GM12801 (cell line): ENCODE results near the gene FFAR4.

Experiments used
- TF ChIP-seq, protein P1 (sequence below): IDR thresholded peaks from one replicate; pipeline ENCODE4 v1.5.1; 2011; ENCODE audit warnings: control low read depth; ENCODE audit not compliant: insufficient read length; ENCODE audit errors: extremely low read depth

The FFAR4 gene

DNA sequence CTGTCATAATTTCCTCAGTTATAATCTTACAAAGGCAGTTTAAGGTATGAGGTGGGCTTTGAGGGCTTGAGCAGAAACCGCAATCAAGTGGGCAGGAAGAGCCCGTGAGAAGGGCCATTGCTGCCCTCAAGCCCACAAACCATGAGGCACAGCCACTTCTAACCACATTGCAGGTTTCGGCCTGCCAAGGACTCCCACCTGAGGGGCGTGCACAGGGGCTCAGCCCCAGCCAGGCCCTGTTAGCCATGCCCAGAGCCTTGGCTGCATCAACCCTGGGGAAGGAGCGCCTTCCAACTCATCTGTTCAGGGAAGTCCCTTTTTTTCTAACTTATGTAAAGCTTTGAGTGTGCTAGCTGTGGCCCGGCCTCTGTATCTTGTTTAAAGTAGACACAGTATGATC lies 5.9 kb upstream of the FFAR4 start:
- TF ChIP-seq, protein P1, sequence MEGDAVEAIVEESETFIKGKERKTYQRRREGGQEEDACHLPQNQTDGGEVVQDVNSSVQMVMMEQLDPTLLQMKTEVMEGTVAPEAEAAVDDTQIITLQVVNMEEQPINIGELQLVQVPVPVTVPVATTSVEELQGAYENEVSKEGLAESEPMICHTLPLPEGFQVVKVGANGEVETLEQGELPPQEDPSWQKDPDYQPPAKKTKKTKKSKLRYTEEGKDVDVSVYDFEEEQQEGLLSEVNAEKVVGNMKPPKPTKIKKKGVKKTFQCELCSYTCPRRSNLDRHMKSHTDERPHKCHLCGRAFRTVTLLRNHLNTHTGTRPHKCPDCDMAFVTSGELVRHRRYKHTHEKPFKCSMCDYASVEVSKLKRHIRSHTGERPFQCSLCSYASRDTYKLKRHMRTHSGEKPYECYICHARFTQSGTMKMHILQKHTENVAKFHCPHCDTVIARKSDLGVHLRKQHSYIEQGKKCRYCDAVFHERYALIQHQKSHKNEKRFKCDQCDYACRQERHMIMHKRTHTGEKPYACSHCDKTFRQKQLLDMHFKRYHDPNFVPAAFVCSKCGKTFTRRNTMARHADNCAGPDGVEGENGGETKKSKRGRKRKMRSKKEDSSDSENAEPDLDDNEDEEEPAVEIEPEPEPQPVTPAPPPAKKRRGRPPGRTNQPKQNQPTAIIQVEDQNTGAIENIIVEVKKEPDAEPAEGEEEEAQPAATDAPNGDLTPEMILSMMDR: no peak

DNA sequence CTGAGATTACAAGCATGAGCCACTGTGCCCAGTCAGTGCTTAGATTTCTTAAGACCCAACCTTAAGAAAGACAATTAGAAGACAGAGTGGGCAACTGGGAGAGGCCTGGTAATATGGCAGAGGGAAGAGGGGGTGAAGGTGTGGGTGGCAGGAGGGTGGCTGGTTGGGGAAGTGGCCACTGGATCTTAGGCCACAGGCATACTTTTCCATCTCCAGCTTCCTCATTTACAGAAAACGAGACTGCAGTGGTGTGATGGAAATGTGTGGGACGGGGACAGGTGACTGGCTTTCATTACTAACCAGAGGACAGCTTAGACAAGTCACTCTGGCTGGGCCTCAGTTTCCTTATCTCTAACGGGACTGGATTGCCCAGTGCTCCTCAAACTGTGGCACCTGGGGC lies 1.0 kb upstream of the FFAR4 start:
- TF ChIP-seq, protein P1: no peak

DNA sequence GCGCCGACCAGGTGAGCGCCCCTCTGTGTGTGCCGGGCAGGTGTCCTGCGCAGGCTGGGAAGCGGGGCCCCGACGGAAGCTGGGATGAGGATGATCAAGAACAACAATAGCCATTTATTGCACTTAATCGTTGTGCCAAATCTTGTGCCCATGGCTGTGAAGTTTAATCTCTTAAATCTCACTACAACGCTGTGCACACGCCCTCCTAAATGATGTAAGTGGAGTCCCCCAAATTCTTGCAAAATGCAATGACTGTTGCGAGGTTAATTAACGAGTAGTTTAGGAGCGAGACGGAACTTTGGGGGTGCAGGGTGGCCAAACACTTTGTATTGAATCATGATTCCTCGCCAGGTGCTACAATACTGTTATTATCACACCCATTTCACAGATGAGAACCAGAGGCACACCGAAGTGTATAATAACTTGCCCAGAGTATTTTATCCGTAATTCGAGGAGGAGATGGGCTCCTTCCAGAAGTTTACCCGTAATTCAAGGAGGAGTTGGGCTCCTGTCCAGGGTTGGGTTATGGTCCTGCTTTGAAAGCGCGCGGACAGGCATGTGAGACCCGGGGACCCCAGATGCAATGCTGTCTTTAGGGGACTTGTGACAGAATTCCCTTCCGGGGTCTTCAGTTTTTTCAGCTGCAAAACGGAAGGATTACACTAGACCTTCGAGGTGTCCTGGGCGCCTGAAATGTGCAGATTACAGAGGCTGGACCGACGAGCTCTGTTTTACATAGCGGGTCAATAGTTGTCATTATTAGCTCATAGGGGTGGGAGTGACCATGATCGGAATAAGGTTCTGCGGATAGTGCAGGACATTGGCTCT lies 1.0 kb downstream of the FFAR4 start:
- TF ChIP-seq, protein P1: no peak

DNA sequence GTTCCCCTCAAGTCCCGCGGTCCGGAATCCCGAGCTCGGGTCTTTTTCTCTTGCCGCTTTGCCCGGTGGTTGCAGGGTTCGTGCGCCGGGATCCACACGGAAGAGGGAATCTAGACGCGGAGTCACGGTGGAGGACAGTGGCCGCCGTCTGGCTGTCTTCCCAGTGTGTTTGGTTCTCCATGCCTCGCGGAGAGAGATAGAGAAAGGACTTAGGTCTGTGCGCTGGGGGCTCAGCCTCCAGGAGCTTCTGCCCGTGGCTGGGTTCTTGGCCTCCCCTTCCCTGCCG lies 1.6 kb downstream of the FFAR4 start:
- TF ChIP-seq, protein P1: no peak

DNA sequence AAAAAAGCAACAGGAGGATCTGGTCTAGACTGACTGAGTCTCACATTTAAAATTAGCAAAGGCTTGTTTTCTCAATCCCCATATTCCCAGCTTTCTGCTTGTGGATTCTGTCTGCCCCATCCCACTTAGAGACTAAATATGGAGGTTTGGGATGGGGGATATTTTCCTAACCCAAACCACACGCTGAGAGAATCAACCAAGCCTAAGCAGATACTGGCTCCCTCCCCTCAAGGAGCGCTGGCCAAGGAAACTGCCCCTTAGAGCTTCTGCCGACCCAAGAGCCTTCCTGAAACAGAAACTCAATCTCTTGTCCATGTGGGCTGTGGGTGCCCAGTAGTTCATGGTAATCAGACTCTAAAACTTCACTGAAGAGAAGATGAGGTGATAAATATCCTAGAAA lies 3.9 kb downstream of the FFAR4 start:
- TF ChIP-seq, protein P1: no peak

DNA sequence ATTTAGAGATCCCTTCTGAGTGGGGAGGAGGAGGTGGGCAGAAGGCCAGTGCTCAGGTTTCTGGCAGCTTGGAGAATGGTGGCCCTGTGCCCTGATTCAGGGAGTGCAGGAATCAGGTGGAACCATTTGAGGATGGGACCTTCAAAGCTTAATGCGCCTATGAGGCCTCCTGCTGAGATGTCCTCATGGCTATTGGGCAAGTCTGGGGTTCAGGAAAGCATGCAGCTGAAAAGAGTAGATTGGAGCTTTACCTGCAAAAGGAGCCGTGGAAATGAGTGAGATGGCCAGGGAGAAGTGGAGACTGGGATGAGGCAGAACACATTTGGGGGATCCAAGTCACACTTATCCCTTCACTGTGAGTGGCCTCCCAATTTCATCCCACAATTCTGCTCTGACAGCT lies 6.1 kb downstream of the FFAR4 start:
- TF ChIP-seq, protein P1: no peak

DNA sequence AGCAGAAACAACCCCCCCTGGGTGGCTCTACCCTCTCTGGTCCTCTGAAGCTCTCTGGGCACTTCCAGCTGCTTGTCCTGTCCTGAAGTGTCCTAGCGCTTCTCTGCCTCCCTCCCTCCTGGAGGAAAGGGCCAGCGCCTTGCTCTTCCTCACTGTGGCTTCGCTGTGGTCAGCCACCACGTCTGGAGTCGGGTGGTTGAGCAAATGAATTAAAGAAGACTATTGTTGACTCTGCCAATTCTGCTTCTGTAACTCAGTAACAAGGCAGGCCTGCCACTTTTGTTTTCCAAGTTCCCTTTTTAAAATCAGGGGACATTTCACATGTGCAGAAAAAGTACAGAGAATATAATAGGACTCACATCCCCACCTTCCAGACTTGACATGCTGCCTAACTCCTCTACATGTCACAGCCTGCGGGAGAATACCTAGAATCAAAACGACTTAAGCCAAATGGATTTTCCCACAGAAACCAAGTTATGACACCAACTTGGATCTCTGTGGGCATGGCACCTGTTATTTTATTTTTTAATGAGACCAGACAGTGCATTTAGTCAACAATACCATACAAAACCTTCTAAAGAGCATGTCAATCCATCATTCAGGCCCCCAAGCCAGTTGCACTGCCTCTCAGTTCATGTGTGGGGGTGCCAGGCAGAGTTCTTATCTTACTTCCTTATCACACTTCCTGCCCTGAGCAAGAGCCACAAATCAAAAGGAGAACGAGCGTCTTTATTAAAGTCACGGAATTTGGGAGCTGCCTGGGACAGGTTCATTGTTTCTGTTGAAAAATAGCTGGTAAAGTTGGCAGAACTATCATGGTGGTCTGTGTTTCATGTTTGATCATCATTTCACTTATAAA lies 6.8 kb downstream of the FFAR4 start:
- TF ChIP-seq, protein P1: no peak
